Omental fat pad (tissue), 4 donors: ENCODE measurements around the gene CYP1B1. TPM values are rescaled to one million over a fixed set of nuclear protein-coding genes. Genes with fewer than 3 reads are reported as not detected.
A peak's percentile ranks its signal among the peaks of the same experiment; 100 is the strongest.

Source experiments
- ATAC-seq: fragments of 150-250 bp; one replicate; pipeline ENCODE4 v1.9.1; 2016; ENCODE audit warnings: mild to moderate bottlenecking, moderate library complexity; ENCODE audit not compliant: low FRiP score
- DNase-seq: peaks from one replicate; pipeline ENCODE4 v3.0.0-alpha.2; 2019; ENCODE audit warnings: low spot score
- CTCF ChIP-seq, 3 donors: fragments of 450-650 bp; IDR thresholded peaks; one replicate each; pipeline ENCODE4 v1.5.1; 2016 to 2017; ENCODE audit warnings: antibody characterized with exemption in 3 of 3, mild to moderate bottlenecking in 3 of 3, moderate library complexity in 2 of 3
- total RNA-seq, 4 donors: library from RNA; depleted of rRNA; stranded (reverse); fragments of >200 nt; gene quantifications; one replicate each; pipeline ENCODE4 v1.1.0, GENCODE V29; 2016

CYP1B1 gene
- total RNA-seq, 4 donors from 2014 or later = 45.8 to 143 (median 78.4) TPM

- DNase-seq (no peak), ATAC-seq (peak; percentile 63)
- no peak for TF ChIP-seq CTCF (IDR thresholded peaks at IDR 0.05)
These were observed 36.6 kb downstream of the CYP1B1 start for GRCh38 chr2:38039121-38039910.

GRCh38 chr2:38038682-38039081 lies 37.3 kb downstream of the CYP1B1 start:
- DNase-seq (no peak), ATAC-seq (peak; percentile 19)
- no peak for TF ChIP-seq CTCF (IDR thresholded peaks at IDR 0.05)

GRCh38 chr2:38037757-38038621 lies 38.0 kb downstream of the CYP1B1 start:
- ATAC-seq (peak; percentile 79), DNase-seq (peak; percentile 39)
- no peak for TF ChIP-seq CTCF (IDR thresholded peaks at IDR 0.05)

- no peak for DNase-seq
- TF ChIP-seq CTCF (IDR thresholded peaks at IDR 0.05) = no peak
- no peak for ATAC-seq
These were observed 38.6 kb downstream of the CYP1B1 start for GRCh38 chr2:38037325-38037724.

- no peak for ATAC-seq
- TF ChIP-seq CTCF (IDR thresholded peaks at IDR 0.05) = no peak
- no peak for DNase-seq
These were observed 40.0 kb downstream of the CYP1B1 start for GRCh38 chr2:38035968-38036367.

GRCh38 chr2:38033646-38034045 lies 42.3 kb downstream of the CYP1B1 start:
- ATAC-seq = no peak
- TF ChIP-seq CTCF (IDR thresholded peaks at IDR 0.05) = no peak
- no peak for DNase-seq
